DOHH2 (cell line): ENCODE results near the gene CNPY1.

Source experiments
- EZH2phosphoT487 ChIP-seq: fragments of 200-600 bp; sonication (generic); IDR thresholded peaks from 2 replicates; pipeline ENCODE4 v1.6.1; 2017; ENCODE audit warnings: borderline replicate concordance, mild to moderate bottlenecking, antibody characterized with exemption, low read length, moderate library complexity, mixed read lengths
- TF ChIP-seq, protein P1 (sequence below): fragments of 200-600 bp; sonication (generic); IDR thresholded peaks from one replicate; pipeline ENCODE4 v1.5.1; 2014; ENCODE audit warnings: antibody characterized with exemption, mild to moderate bottlenecking, low read depth, low read length; ENCODE audit not compliant: poor library complexity, severe bottlenecking

DNA sequence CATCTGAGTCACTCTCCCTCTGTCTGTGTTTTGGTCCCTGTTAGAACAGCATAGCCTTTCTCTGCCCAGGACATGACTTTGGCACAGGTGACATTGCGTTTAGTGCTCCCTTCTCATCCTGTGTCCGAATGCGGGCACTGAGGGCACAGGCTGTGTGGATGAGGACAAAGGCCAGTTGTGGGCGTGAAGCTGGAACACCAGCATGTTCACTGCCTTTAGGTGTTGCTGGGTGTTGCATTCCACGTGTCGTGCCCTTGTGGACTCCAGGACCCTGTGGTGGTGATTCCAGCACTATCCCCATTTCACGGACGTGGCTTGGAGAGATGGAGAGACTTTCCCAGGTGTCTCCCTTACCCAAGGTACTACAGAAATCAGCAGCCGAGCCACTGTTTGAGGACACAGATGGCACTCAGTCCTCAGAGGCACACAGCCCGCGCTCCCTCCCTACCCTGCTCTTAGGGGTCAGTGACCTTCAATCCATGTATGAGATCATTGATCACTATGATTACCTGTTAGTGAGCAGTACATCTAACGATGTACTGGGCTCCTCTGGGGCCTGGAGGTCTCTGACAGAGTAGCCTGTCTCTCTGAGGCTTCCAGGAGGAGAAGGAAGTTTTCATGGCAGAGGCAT, 917 bp upstream of the CNPY1 start:
- TF ChIP-seq, protein P1, sequence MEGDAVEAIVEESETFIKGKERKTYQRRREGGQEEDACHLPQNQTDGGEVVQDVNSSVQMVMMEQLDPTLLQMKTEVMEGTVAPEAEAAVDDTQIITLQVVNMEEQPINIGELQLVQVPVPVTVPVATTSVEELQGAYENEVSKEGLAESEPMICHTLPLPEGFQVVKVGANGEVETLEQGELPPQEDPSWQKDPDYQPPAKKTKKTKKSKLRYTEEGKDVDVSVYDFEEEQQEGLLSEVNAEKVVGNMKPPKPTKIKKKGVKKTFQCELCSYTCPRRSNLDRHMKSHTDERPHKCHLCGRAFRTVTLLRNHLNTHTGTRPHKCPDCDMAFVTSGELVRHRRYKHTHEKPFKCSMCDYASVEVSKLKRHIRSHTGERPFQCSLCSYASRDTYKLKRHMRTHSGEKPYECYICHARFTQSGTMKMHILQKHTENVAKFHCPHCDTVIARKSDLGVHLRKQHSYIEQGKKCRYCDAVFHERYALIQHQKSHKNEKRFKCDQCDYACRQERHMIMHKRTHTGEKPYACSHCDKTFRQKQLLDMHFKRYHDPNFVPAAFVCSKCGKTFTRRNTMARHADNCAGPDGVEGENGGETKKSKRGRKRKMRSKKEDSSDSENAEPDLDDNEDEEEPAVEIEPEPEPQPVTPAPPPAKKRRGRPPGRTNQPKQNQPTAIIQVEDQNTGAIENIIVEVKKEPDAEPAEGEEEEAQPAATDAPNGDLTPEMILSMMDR = no peak
- no peak for TF ChIP-seq EZH2phosphoT487
